Smooth muscle cell (in vitro differentiated cells): ENCODE results near the gene DHODH. TPM values are rescaled to one million over a fixed set of nuclear protein-coding genes. Genes with fewer than 3 reads are reported as not detected.

Experiments used
- DNase-seq: peaks from one replicate; lab custom pipeline; 2025; ENCODE audit not compliant: unreplicated experiment; lab: John Stamatoyannopoulos, UW
- H2AFZ ChIP-seq: fragments of 200-600 bp; sonication (generic); 2 replicates; pipeline ENCODE4 v1.6.0; 2016; ENCODE audit warnings: antibody characterized with exemption, low read depth, mild to moderate bottlenecking
- H3F3A ChIP-seq: fragments of 200-600 bp; sonication (generic); 2 replicates; pipeline ENCODE4 v1.6.0; 2017; ENCODE audit warnings: antibody characterized with exemption, low read depth
- H3K27ac ChIP-seq: fragments of 200-600 bp; sonication (generic); 2 replicates; pipeline ENCODE4 v1.5.1; 2016; ENCODE audit warnings: low read depth, mild to moderate bottlenecking
- H3K27me3 ChIP-seq: fragments of 200-600 bp; sonication (generic); 2 replicates; pipeline ENCODE4 v1.6.1; 2016; ENCODE audit warnings: low read depth, mild to moderate bottlenecking
- H3K36me3 ChIP-seq: fragments of 200-600 bp; sonication (generic); 2 replicates; pipeline ENCODE4 v1.5.1; 2016; ENCODE audit warnings: low read depth
- H3K4me1 ChIP-seq: fragments of 200-600 bp; sonication (generic); 2 replicates; pipeline ENCODE4 v1.5.1; 2016; ENCODE audit warnings: low read depth
- H3K4me2 ChIP-seq: fragments of 200-600 bp; sonication (generic); 2 replicates; pipeline ENCODE4 v1.6.0; 2016; ENCODE audit warnings: mild to moderate bottlenecking
- H3K4me3 ChIP-seq: fragments of 200-600 bp; sonication (generic); 2 replicates; pipeline ENCODE4 v1.5.1; 2016; ENCODE audit warnings: mild to moderate bottlenecking
- H3K79me2 ChIP-seq: fragments of 200-600 bp; sonication (generic); 2 replicates; pipeline ENCODE4 v1.6.0; 2016; ENCODE audit warnings: low read depth, mild to moderate bottlenecking
- H3K9ac ChIP-seq: fragments of 200-600 bp; sonication (generic); 2 replicates; pipeline ENCODE4 v1.6.0; 2016; ENCODE audit warnings: low read depth
- H3K9me3 ChIP-seq: fragments of 200-600 bp; sonication (generic); replicated peaks from 2 replicates; pipeline ENCODE4 v1.5.1; 2016; ENCODE audit warnings: low read depth
- H4K20me1 ChIP-seq: fragments of 200-600 bp; sonication (generic); 2 replicates; pipeline ENCODE4 v1.6.0; 2016; ENCODE audit warnings: low read depth
- WGBS: methylation state at CpG from one replicate; pipeline ENCODE4 v1.1.7; 2016; ENCODE audit warnings: low lambda C conversion rate; 5-methylcytosine and 5-hydroxymethylcytosine counted together
- polyA plus RNA-seq: library from polyadenylated mRNA; unstranded; fragments of >200 nt; fragmentation: Nextera tagmentation; extraction: Ambion mirVana; gene quantifications from 2 replicates; pipeline ENCODE4 v1.2.1, GENCODE V29; 2016
- total RNA-seq: library from RNA; depleted of rRNA; stranded (reverse); fragments of >200 nt; gene quantifications from 2 replicates; pipeline ENCODE4 v1.2.3, GENCODE V29; 2014
- TF ChIP-seq, protein P1 (sequence below): fragments of 200-600 bp; sonication (generic); IDR thresholded peaks from 2 replicates; pipeline ENCODE4 v1.5.1; 2017; ENCODE audit warnings: borderline replicate concordance, mild to moderate bottlenecking, antibody characterized with exemption; ENCODE audit not compliant: insufficient read depth, poor library complexity, severe bottlenecking

Gene DHODH
- total and polyA plus RNA-seq, 2 experiments from 2014 or later, result 5.0 to 6.2 TPM

DNA sequence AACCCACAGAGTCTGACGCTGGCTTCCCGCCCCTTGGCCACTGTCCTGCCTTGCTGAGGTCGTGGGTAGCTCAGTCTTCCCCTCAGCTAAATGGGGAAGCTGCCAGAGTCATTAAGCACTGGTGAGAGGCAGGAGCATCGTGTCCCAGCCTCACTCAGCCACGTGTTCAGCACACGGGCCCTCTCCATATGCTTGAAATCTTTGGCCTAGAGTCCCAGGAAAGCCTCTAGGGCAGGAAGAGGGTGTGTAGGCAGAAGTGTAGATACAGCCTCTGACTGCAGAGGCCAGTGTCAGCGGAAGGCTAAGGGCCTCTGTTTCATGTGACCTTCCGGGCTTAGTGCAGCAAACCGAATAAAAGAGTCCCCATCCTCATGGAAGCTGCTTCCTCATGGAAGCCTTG is 4.1 kb downstream of the DHODH start:
- H2AFZ ChIP-seq, result no peak overlapping the region
- H3K36me3 ChIP-seq, result no peaks in the 10 kb centered on the region
- no peaks in the 10 kb centered on the region for H3K27me3 ChIP-seq
- no peaks in the 10 kb centered on the region for H3K79me2 ChIP-seq
- TF ChIP-seq, protein P1, sequence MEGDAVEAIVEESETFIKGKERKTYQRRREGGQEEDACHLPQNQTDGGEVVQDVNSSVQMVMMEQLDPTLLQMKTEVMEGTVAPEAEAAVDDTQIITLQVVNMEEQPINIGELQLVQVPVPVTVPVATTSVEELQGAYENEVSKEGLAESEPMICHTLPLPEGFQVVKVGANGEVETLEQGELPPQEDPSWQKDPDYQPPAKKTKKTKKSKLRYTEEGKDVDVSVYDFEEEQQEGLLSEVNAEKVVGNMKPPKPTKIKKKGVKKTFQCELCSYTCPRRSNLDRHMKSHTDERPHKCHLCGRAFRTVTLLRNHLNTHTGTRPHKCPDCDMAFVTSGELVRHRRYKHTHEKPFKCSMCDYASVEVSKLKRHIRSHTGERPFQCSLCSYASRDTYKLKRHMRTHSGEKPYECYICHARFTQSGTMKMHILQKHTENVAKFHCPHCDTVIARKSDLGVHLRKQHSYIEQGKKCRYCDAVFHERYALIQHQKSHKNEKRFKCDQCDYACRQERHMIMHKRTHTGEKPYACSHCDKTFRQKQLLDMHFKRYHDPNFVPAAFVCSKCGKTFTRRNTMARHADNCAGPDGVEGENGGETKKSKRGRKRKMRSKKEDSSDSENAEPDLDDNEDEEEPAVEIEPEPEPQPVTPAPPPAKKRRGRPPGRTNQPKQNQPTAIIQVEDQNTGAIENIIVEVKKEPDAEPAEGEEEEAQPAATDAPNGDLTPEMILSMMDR, result no peak
- no peak overlapping the region for H3K9ac ChIP-seq
- no peak overlapping the region for H3K4me3 ChIP-seq
- H3K27ac ChIP-seq, result no peak overlapping the region
- WGBS, result 95% methylated on average over 9 of the region's 9 CpGs
- H4K20me1 ChIP-seq, result no peaks in the 10 kb centered on the region
- no peaks in the 10 kb centered on the region for H3K9me3 ChIP-seq
- H3K4me1 ChIP-seq, result peaks cover 4% of the 10 kb centered on the region
- no peak overlapping the region for H3K4me2 ChIP-seq
- no peak for DNase-seq
- no peaks in the 10 kb centered on the region for H3F3A ChIP-seq

DNA sequence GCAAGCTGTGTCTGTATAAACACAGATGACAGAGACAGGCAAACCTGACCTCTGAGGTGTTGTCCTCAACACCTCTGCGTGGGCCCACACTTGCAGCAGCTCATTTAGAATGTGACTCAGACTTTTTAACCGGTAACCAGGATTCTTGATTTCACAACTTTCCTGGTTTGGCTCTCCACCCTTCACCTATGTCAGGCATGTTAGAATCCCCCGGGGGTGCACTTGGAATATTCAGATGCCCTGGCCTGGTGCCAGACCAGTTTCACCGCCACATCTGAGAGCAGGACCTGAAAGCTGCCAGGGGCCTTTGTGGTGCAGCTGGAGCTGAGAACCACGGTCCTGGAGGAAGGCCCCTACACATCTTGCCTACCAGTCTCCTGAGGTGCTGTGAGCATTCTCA is 4.8 kb downstream of the DHODH start:
- no peaks in the 10 kb centered on the region for H3K36me3 ChIP-seq

GRCh38 chr16:72013888-72014581 is 5.5 kb downstream of the DHODH start:
- WGBS, result 55% methylated on average over 15 of the region's 15 CpGs
- no peak overlapping the region for H3K27ac ChIP-seq
- TF ChIP-seq, protein P1, result no peak

More for the DNA sequence above, 4.8 kb downstream of the DHODH start:
- Histone ChIP-seq H3K9ac (no peak overlapping the region), H3K4me2 (peak overlapping the region; percentile 47), H4K20me1 (no peaks in the 10 kb centered on the region), H3K9me3 (no peaks in the 10 kb centered on the region), H2AFZ (no peak overlapping the region), H3K27ac (no peak overlapping the region), H3K79me2 (no peaks in the 10 kb centered on the region), H3K27me3 (no peaks in the 10 kb centered on the region), H3K4me3 (no peak overlapping the region), H3F3A (no peaks in the 10 kb centered on the region), H3K4me1 (no peaks in the 10 kb centered on the region)
- TF ChIP-seq, protein P1, result no peak
- 58% methylated on average over 5 of the region's 5 CpGs for WGBS
- DNase-seq, result no peak

DNA sequence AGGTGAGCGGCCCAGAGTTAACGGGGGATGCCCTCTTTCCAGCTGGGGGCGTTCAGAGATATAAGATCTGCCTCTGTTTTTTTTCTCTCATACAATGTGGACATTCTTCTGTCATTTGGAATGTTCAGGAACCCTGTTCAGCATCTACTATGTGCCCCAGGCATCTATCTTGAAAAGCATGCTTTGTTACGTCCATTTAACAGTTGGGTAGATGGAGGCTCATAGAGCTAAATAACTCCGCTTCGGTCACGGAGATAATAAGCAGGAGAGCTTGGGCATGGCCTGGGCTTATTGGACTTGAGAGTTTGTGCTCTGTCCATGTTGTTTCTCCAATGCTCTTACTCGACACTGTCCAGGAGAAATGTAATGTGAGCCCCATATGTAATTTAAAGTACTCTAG is 6.1 kb downstream of the DHODH start:
- H2AFZ ChIP-seq, result no peak overlapping the region
- no peak for DNase-seq
- WGBS, result 97% methylated on average over 8 of the region's 8 CpGs

More at GRCh38 chr16:72013888-72014581, 5.5 kb downstream of the DHODH start:
- no peak overlapping the region for H3K4me3 ChIP-seq
- no peaks in the 10 kb centered on the region for H3K36me3 ChIP-seq
- H2AFZ ChIP-seq, result no peak overlapping the region
- no peaks in the 10 kb centered on the region for H3K79me2 ChIP-seq
- H3K9me3 ChIP-seq, result no peaks in the 10 kb centered on the region
- no peak overlapping the region for H3K9ac ChIP-seq
- DNase-seq, result no peak
- peak overlapping the region; percentile 47 for H3K4me2 ChIP-seq
- no peaks in the 10 kb centered on the region for H3K4me1 ChIP-seq
- H3K27me3 ChIP-seq, result no peaks in the 10 kb centered on the region
- H4K20me1 ChIP-seq, result no peaks in the 10 kb centered on the region
- no peaks in the 10 kb centered on the region for H3F3A ChIP-seq

More for the DNA sequence above, 6.1 kb downstream of the DHODH start:
- H3K9me3 ChIP-seq, result no peaks in the 10 kb centered on the region
- no peaks in the 10 kb centered on the region for H3K4me1 ChIP-seq
- H3K4me2 ChIP-seq, result no peak overlapping the region
- no peak overlapping the region for H3K9ac ChIP-seq
- H3K4me3 ChIP-seq, result no peak overlapping the region
- TF ChIP-seq, protein P1, result no peak
- H3F3A ChIP-seq, result no peaks in the 10 kb centered on the region
- H3K27ac ChIP-seq, result no peak overlapping the region
- no peaks in the 10 kb centered on the region for H3K79me2 ChIP-seq
- no peaks in the 10 kb centered on the region for H4K20me1 ChIP-seq
- H3K36me3 ChIP-seq, result no peaks in the 10 kb centered on the region
- H3K27me3 ChIP-seq, result no peaks in the 10 kb centered on the region
